Measurements from ENCODE around the gene CYP27C1.

CYP27C1 gene

DNA sequence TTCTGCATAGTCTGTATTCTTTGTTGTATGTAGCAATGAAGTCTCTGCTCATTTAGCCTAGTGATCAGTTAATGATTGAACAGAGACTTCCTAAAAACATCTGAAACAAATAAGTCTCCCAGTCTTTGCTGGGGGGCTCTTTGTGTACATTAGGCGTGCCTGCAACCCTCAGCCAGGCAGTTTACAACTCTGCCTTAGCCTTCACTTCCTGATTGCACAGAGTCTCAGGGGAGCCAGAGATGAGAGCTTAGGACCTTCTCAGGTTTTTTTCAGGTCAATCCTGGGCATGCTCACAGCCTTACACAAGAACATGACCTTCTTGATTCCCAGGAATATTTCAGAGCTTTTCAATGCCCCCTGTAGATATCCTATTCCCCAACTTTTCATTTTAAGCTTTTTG is 69.1 kb downstream of the CYP27C1 start:
- no peak for DNase-seq (ENCODE audit: low spot score)

DNA sequence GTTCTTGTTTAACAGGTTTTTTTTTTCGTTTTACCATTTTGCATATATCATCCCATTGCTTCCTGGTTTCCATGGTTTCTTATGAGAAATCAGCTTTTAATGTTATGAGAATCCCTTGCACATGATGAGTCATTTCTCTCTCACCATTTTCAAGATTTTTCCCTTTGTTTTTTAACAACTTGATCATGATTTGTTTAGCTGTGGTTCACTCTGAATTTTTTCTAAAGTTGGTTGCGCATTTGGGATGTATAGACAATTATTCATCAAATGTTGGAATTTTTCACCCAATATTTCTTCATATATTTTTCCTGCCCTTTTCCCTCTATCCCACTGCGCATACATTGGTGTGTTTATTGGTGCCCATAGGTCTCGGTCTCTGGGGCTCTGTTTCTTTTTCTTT is 70.7 kb downstream of the CYP27C1 start:
- DNase-seq (ENCODE audit: low spot score): no peak

DNA sequence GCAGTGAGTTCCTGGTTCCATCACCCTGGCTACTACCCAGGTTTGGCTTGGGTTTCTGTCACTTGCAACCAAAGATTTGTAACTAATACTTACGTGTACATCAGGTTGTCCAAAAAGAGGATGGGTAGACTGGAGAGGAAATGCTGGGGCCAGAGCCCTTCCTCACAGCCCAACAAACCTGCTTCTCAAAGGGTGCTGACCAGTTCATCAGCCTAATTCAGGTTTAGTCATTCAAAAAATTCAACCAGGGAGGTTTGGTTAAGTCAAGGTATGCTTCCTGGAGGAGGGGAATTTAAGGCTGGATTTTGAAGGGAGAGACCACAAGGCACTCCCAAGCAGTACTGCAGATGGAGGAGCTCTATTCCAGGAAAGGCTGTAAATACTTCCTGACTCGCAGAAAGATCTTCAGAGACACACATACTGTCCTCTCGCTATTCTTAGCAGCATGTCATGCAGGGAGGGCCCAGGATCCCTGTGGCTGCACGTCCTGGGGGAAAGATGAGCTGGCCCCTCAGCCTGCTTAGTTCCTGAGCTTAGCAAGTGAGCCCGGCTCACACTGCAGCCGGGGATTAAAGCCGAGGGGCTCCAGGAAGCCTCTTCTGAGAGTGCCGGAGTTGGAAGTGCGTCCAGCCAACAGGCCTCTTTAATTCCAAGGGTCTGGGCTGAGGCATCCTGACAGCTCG is 73.1 kb downstream of the CYP27C1 start:
- no peak for DNase-seq (ENCODE audit: low spot score)

DNA sequence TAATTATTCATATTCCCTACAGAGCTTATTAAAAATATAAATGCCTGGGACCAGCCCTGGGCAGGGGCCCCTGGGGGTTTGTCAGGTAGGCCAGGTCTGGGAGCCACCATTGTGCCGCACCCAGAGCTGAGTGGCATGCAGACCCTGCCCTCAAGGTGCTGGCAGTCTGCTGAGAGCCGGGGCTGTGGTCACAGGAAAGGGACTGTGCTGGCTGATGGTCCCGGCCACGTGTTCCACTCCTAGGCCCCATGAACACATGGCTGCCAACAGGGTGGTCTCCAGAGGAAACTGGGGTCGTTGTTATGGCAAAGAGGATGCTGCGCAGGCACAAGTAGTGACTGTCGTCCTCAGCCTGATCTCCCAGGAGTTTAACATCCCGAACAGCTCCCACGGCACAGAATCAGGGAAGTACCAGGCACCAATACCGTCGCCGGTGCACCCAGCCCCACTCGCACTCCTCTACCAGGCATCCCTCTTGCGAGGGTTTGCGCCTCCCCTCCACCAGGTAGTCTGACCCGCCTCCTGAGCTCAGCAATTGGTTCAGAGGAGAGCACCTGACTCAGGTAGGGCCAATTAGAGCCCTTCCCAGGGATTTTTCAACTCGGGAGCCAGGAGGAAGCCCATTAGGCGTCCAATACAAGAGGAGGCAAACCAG is 73.9 kb downstream of the CYP27C1 start:
- no peak for DNase-seq (ENCODE audit: low spot score)

DNA sequence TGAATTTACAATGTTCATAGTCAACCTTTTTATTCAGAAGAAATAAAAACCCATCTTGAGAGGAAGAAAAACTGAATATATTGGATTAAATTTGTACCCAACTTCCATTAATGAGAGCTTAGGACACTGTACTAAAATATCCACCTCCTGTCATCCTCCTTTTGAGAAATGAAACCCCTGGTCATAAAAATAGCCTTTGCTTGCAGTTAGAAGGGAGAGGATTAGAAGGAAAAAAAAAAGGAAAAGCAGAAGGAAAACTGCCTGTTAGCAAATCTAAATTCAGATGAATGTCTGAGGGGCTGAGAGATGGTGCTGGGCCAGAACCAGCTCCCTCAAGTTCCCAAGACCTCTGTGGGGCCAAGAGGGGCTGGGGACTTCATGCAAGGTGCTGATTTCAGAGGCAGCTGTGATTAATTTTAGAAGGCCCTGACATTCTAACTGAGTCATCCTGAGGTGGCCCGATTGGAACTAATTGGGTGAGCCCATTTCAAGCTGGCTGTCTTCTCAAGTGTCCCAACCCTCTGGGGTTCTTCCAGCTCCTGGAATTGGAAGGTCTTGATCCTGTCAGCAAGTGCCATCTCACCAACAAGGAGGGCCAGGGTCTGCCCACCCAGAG is 74.7 kb downstream of the CYP27C1 start:
- no peak for DNase-seq (ENCODE audit: low spot score)

DNA sequence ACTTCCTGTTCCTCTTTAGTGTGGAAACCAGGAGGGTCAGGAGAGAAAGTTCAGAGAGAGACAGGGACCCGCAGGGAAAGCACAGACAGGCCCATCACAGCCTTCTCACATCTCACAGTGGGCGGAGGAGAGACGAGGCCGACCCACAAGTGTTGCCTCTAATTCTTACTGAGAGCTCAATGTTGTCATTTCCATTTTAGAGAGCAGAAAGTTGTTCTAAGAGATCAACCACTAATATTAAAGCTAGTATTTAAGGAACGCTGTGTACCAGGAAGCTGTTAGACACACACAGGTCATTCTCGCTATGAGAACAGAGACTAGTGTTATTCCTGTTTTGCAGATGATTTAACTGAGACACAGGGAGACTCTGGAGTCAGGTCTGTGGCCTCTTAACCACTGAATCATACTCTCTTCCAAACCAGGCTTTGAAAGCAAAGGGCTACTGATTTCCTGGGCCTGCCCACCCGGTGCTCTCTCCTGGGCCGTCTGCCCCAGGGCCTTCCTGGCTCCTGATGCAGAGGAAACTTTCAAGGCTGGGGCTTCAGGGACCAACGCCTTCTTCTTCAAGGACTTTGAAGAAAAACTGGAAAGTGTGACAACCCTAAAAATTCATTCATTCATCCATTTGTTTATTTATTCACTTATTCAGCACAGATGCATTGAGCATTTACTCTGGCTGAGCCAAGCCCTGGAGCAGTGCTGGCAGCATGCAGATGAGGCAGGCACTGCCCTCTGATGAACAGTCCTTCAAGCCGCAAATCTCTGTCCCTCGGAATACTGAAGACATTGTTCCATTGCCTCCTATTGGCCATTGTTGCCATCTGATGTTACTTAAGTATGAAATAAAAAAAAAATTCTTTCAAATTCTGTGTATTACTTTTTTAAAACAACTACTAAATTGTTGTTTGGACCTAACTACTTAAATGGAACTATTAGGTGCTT is 76.0 kb downstream of the CYP27C1 start:
- DNase-seq (ENCODE audit: low spot score): no peak

DNA sequence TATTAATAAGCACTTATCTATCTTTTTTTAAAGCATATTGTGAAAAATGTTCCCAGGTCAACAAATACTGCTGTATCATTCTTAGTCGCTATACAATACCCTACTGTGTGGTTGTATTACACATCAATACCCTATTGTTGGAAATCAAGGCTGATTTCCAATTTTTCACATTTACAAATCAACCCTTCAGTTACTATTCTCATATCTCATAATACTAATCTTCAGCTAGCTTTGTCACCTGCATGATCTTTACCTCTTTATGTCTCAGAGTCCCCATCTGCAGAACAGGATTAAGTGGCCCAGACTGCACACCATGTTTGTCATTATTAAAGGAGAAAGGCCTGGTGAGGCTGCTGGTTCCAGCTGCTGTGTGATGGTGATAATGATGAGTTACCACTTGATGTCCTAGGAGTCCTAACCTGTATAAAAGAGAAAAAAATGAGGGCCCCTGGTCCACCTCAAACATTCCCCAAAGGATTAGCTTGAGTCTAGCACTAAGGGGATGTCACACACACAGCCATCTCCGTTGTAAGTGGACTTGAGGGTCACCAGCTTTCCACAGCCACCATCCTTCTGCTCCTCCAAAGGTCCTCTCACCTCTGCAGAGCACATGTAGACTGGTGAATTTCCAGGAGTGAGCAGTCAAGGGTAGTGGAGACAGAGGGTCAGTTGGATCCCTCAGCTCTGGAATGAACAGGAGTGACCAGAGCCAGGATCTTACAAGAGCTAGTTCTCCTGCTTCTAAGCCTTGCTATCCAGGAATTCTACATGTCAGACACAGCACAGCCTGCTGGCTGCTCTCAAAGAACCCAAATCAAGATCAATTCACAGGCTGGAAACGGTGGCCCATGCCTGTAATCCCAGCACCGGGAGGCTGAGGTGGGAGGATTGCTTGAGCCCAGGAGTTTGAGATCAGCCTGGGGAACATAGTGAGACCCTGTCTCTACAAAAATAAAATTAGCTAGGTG is 77.2 kb downstream of the CYP27C1 start:
- DNase-seq (ENCODE audit: low spot score): no peak

DNA sequence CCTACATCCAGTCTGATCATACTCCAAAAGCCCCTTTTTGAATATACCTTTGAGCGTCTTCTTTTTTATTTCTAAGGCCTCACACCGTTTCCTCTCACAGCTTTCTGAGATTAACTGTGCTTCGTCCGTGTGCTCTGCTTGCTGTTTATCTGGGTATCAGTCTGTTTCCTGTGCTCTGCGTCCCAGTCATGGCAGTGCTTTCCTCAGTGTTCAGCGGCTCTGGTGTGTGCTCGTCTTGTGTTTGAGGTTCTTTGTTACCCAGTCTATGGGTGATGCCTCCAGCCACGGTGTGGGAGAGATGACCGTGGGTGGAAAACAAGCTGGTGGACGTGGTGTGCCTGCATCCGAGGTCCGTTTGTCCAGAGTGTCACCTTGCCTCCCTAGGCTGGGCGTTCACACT is 79.6 kb downstream of the CYP27C1 start:
- DNase-seq (ENCODE audit: low spot score): no peak

DNA sequence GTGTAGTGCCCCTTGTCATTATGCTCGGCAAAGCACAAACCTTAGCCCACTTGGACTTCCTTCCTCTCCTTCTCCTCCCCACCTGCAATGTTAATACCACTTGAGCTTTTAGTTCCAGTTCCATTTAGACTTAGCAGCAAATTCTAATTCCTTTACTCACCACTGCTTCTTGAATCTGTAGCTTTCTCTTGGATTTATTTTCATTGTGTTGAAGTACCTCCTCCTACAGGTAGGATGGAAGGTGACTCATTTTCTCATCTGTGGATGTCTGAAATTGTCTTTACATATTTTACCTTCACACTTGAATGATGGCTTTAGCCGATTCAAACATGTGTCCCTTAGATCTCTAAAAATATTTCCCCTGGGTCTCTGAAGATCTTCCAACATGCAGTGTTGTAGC is 80.3 kb downstream of the CYP27C1 start:
- no peak for DNase-seq (ENCODE audit: low spot score)

DNA sequence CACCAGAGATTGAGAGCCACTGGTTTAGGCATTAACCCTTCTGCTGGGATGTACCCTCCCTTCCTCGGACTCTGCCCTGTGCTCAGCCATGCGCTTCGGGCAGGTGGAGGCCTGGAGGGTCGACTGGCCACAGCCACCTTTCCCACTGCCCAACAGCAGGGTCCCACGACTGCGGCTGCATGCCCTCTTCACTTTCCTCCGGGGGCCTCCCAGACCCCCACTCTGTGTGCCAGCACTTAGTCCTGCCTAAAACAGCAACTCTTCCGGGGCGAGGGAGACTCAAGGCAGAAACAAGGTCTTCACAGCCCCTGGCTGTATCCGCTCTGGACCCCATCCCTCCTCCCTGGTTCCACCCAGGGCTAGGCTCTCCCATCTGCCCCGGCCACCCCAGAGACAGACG is 81.8 kb downstream of the CYP27C1 start:
- no peak for DNase-seq (ENCODE audit: low spot score)

DNA sequence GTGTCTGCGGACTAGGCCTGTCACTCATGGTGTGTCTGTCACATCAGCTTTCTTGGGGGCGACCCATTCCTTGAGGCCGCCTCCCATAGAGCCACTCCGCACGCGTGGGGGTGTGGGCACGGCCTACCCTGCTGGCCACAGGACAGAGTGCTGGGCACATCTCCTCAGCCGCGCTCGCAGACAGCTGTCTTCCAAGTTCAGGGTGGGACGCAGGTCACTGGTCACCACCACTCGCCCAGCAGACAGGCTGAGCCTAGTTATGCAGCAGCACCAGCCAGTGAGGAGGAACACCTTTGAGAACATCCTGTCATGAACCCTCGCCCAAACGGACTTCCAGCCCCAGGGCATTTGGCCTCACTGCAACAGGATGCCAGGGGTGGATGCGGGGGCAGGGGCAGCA is 82.4 kb downstream of the CYP27C1 start:
- no peak for DNase-seq (ENCODE audit: low spot score)

DNA sequence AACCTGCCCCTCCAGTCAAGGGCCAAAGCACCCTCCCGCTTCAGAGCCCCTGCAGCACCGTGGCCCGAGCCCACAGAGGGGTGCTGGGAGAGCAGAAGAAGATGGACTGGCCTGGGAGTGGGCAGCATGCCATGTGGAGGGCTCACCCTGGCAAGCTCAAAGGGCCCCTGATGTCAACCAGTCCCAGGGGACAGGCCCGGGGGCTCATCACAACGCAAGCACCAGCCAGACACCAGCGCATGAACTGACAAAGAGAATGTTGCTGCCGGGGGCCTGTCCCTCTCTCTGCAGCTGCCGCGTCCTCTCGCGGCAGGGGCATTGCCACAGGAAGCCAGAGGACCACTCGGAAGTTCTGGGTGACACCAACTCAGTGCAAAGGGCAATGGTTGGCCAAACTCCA is 82.9 kb downstream of the CYP27C1 start:
- DNase-seq (ENCODE audit: low spot score): no peak

DNA sequence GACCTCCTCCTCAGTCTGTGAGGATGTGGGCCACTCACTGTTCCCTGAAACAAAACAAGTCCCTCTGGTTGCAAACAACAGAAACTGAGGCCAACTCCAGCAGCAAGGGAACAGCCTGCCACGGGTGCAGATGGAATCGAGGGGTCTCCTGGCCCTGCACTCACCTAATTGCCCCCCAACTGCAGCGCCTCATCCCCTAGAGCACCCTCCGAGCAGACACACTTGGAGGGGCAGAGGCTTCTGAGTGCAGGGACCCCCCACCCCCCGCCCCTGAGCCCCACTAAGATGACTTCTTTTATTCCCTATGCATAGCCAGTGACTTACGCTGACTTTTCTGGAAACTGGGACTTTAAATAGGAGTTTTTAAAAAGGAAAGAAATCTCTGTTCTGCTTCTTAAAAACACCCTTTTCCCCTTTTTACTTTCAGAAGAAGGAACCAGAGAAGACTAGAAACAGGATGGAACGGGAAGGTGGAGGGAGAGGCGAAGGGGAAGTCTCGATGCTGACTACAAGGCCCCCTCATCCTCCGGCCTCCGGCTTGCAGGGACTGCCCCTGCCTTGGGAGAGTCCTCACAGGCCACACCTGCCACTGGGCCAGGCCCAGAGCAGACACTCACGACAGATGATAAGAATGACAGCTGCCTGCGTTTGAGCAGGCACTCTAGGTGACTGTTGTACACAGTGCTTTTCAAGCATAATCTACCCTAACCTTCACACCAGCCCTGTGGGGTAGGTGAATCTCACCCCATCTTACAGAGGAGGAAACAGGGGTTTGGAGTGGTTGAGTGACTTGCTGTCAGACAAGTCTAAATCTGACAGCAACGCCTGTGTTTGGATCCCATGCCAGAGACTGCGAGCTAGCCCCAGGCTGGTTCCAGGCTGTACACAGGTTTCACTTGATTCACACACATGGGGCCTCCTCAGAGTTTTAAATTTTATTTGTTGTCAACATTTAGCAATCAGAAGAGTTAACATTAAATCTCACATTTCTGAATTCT is 85.0 kb downstream of the CYP27C1 start:
- no peak for DNase-seq (ENCODE audit: low spot score)

DNA sequence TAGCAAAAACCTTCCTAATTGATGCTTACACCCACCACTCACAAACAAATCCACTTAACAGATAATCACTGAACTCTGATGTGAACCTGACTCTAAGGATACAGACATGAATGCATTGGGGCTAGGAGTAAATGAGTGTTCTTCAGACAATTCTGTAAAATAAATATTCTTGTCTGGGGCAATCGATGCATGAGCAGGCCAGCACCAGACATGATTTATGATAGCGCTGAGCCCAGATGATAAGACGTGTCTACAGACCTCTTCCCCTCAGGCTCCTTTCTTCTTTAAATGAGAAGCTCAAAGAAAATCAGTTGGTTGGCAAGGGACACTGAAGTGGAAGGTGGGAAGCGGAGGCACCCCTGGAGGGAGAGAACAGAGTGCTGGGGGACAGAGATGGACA is 85.9 kb downstream of the CYP27C1 start:
- DNase-seq (ENCODE audit: low spot score): no peak

All from germinal center (tissue), 1 donor.